ENCODE measurements around the gene RNF224.

RNF224 gene

DNA sequence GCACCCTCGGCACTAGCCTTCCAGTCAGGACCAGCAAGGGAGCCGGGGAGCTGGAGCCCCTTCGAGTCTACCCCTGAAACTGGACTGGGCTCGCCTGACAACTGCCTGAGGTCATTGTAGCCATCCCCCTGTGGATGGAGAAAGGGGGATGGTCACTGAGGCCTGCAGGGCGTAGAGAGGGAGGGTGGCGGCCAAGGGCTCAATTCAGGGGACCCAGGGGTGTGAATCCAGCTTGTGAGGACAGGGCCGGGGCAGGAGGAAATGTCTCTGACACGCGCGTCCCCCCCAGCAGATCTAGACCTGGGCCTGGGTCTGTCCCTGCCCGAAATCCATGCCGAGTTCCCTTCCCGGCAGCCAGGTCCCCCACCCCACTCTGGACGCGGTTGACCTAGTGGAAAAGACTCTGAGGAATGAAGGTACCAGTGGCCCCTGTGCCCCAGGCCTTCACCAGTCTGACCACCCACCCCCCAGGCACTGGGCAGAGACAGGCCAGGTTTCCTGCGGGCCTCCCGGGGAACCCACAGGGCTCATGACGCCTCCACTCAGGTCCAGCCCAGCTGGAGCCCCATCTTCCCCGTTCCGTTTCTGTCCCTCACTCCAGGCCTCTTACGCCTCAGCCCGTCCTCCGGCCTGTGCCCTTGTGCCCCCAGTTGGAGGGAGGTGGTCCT, 4.2 kb downstream of the RNF224 start:
- Histone ChIP-seq H3K27me3 (ENCODE audit: insufficient read depth, low read depth) (peaks cover 59% of the 10 kb centered on the region), H4K20me1 (ENCODE audit: insufficient read depth) (no peaks in the 10 kb centered on the region), H3K79me2 (ENCODE audit: insufficient read depth, low read depth) (no peaks in the 10 kb centered on the region), H3K36me3 (ENCODE audit: insufficient read depth) (no peaks in the 10 kb centered on the region), H3K4me1 (ENCODE audit: low read depth, poor library complexity, severe bottlenecking) (peaks cover 4% of the 10 kb centered on the region), H3K4me2 (no peak overlapping the region), H3K4me3 (IDR thresholded peaks at IDR 0.05; ENCODE audit: insufficient read depth, low read depth, low read length) (no peak overlapping the region), H3K9ac (no peak overlapping the region), H2AFZ (ENCODE audit: low read depth) (no peak overlapping the region), H3K27ac (no peak overlapping the region)
- TF ChIP-seq, protein P1, sequence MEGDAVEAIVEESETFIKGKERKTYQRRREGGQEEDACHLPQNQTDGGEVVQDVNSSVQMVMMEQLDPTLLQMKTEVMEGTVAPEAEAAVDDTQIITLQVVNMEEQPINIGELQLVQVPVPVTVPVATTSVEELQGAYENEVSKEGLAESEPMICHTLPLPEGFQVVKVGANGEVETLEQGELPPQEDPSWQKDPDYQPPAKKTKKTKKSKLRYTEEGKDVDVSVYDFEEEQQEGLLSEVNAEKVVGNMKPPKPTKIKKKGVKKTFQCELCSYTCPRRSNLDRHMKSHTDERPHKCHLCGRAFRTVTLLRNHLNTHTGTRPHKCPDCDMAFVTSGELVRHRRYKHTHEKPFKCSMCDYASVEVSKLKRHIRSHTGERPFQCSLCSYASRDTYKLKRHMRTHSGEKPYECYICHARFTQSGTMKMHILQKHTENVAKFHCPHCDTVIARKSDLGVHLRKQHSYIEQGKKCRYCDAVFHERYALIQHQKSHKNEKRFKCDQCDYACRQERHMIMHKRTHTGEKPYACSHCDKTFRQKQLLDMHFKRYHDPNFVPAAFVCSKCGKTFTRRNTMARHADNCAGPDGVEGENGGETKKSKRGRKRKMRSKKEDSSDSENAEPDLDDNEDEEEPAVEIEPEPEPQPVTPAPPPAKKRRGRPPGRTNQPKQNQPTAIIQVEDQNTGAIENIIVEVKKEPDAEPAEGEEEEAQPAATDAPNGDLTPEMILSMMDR (conservative IDR thresholded peaks at IDR 0.05; ENCODE audit: low read depth, low read length) = no peak

DNA sequence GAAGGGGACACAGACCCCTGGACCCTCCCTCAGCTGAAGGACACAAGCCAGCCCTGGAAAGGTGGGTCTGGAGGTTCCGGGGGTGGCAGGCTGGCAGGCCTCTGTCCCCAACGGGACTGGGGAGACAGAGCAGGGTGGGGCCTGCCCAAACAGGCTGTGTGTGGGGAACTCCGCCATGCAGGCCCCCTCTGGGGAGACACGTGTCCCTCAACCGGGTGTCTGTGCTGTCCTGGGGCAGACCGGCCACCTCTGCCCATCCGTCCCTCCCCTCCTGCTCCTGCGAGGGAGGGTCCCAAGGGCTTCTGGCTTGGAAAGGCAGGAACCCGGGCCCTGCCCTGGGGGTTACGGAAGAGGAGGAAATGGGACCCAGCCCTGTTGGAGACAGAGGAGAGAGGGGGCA, 4.8 kb downstream of the RNF224 start:
- Histone ChIP-seq H3K36me3 (ENCODE audit: insufficient read depth) (no peaks in the 10 kb centered on the region), H3K4me2 (no peak overlapping the region), H2AFZ (ENCODE audit: low read depth) (no peak overlapping the region), H3K79me2 (ENCODE audit: insufficient read depth, low read depth) (no peaks in the 10 kb centered on the region), H3K4me1 (ENCODE audit: low read depth, poor library complexity, severe bottlenecking) (peaks cover 10% of the 10 kb centered on the region), H3K4me3 (IDR thresholded peaks at IDR 0.05; ENCODE audit: insufficient read depth, low read depth, low read length) (no peak overlapping the region), H4K20me1 (ENCODE audit: insufficient read depth) (no peaks in the 10 kb centered on the region), H3K27ac (no peak overlapping the region), H3K27me3 (ENCODE audit: insufficient read depth, low read depth) (peaks cover 58% of the 10 kb centered on the region), H3K9ac (no peak overlapping the region)
- TF ChIP-seq, protein P1 (conservative IDR thresholded peaks at IDR 0.05; ENCODE audit: low read depth, low read length) = no peak

DNA sequence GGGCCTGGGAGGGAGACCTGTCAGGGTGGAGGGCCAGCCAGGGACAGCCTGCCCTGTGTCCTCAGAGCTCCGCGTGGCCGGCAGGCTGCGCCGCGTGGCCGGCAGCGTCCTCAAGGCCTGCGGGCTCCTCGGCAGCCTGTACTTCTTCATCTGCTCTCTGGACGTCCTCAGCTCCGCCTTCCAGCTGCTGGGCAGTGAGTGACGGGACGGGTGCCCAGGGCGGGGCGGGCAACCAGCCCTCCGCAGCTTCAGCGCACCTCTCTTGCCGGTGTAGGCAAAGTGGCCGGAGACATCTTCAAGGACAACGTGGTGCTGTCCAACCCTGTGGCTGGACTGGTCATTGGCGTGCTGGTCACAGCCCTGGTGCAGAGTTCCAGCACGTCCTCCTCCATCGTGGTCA, 5.2 kb downstream of the RNF224 start:
- no peak overlapping the region for H3K9ac ChIP-seq
- no peaks in the 10 kb centered on the region for H3K36me3 ChIP-seq (ENCODE audit: insufficient read depth)
- peaks cover 58% of the 10 kb centered on the region for H3K27me3 ChIP-seq (ENCODE audit: insufficient read depth, low read depth)
- H3K79me2 ChIP-seq (ENCODE audit: insufficient read depth, low read depth) = no peaks in the 10 kb centered on the region
- H4K20me1 ChIP-seq (ENCODE audit: insufficient read depth) = no peaks in the 10 kb centered on the region
- no peak overlapping the region for H3K4me2 ChIP-seq
- TF ChIP-seq, protein P1 (conservative IDR thresholded peaks at IDR 0.05; ENCODE audit: low read depth, low read length) = no peak
- H3K27ac ChIP-seq = no peak overlapping the region
- no peak overlapping the region for H3K4me3 ChIP-seq (IDR thresholded peaks at IDR 0.05; ENCODE audit: insufficient read depth, low read depth, low read length)
- H2AFZ ChIP-seq (ENCODE audit: low read depth) = no peak overlapping the region
- H3K4me1 ChIP-seq (ENCODE audit: low read depth, poor library complexity, severe bottlenecking) = peaks cover 10% of the 10 kb centered on the region

DNA sequence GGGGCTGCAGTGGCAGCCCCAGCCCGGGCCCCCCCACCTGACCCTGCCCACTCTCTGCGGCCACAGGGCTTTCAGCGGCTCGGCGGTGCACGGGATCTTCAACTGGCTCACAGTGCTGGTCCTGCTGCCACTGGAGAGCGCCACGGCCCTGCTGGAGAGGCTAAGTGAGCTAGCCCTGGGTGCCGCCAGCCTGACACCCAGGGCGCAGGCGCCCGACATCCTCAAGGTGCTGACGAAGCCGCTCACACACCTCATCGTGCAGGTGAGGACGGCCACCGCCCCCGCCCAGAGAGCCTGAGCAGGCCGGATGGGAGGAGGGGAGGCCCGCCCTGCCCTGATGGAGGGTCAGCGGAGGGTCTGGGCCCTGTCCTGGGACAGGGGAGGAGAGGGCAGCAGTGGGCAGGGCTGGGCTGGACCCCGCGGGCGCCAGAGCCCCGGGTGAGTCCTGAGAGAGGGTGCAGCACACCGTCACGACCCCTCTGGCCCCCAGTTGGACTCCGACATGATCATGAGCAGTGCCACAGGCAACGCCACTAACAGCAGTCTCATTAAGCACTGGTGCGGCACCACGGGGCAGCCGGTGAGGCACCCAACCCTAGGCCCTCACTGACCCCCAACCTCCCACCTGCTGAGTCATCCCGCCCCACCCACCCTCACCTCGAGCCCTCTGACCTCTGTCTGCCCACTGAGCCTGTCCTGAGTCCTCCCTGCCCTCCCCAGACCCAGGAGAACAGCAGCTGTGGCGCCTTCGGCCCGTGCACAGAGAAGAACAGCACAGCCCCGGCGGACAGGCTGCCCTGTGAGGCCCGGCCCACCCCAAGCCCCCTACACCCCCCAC, 6.1 kb downstream of the RNF224 start:
- no peaks in the 10 kb centered on the region for H3K79me2 ChIP-seq (ENCODE audit: insufficient read depth, low read depth)
- H3K27ac ChIP-seq = no peak overlapping the region
- H3K9ac ChIP-seq = no peak overlapping the region
- H4K20me1 ChIP-seq (ENCODE audit: insufficient read depth) = no peaks in the 10 kb centered on the region
- H3K4me1 ChIP-seq (ENCODE audit: low read depth, poor library complexity, severe bottlenecking) = peaks cover 10% of the 10 kb centered on the region
- no peaks in the 10 kb centered on the region for H3K36me3 ChIP-seq (ENCODE audit: insufficient read depth)
- H3K27me3 ChIP-seq (ENCODE audit: insufficient read depth, low read depth) = peaks cover 57% of the 10 kb centered on the region
- no peak overlapping the region for H2AFZ ChIP-seq (ENCODE audit: low read depth)
- TF ChIP-seq, protein P1 (conservative IDR thresholded peaks at IDR 0.05; ENCODE audit: low read depth, low read length) = no peak
- no peak overlapping the region for H3K4me3 ChIP-seq (IDR thresholded peaks at IDR 0.05; ENCODE audit: insufficient read depth, low read depth, low read length)
- no peak overlapping the region for H3K4me2 ChIP-seq

All from KMS-11 (cell line).